NCI-H524 (cell line): ENCODE results near the gene TRPM7.
"Not testable (repeated sequence)": the region's sequence is repeated elsewhere in the genome, so short reads cannot be mapped to it uniquely, and the experiment has no call there.

ENCODE experiments used
- DNase-seq, 2 experiments: peaks; one replicate each; lab custom pipeline; 2025; lab: John Stamatoyannopoulos, UW

Gene TRPM7

GRCh38 chr15:50686469-50687301 lies at the start of gene TRPM7:
Gene TRPM7, minus strand, starts transcription at chr15:50686797. Its CDS starts 264 bp downstream, at chr15:50686533.
- DNase-seq: peak; percentile 78 to 90

GRCh38 chr15:50735156-50735555 lies 48.6 kb upstream of the TRPM7 start:
- no peak for DNase-seq

- DNase-seq: peak in 1 of 2 experiments; percentile 55
These were observed 39.7 kb upstream of the TRPM7 start for GRCh38 chr15:50726315-50726714.

GRCh38 chr15:50718700-50719125 lies 32.1 kb upstream of the TRPM7 start:
- DNase-seq: no peak

- no peak for DNase-seq
These were observed 25.4 kb upstream of the TRPM7 start for GRCh38 chr15:50712018-50712417.

GRCh38 chr15:50710585-50710984 lies 24.0 kb upstream of the TRPM7 start:
- no peak for DNase-seq

GRCh38 chr15:50707878-50708427 lies 21.4 kb upstream of the TRPM7 start:
- no peak for DNase-seq

GRCh38 chr15:50702762-50703334 lies 16.3 kb upstream of the TRPM7 start:
- DNase-seq: no peak

GRCh38 chr15:50698101-50698500 lies 11.5 kb upstream of the TRPM7 start:
- no peak for DNase-seq

GRCh38 chr15:50697109-50697797 lies 10.7 kb upstream of the TRPM7 start:
- DNase-seq: no peak

- not testable (repeated sequence) for DNase-seq
These were observed 8.1 kb upstream of the TRPM7 start for GRCh38 chr15:50694634-50695165.

- DNase-seq: no peak
These were observed 805 bp upstream of the TRPM7 start for GRCh38 chr15:50687302-50687902.

GRCh38 chr15:50685976-50686468 lies 575 bp downstream of the TRPM7 start:
- DNase-seq: peak; percentile 70

GRCh38 chr15:50685191-50685975 lies 1.2 kb downstream of the TRPM7 start:
- no peak for DNase-seq

GRCh38 chr15:50681467-50681866 lies 5.1 kb downstream of the TRPM7 start:
- DNase-seq: no peak

- DNase-seq: no peak
These were observed 9.7 kb downstream of the TRPM7 start for GRCh38 chr15:50676799-50677483.

- DNase-seq: peak in 1 of 2 experiments; percentile 19
These were observed 11.0 kb downstream of the TRPM7 start for GRCh38 chr15:50675535-50676144.

GRCh38 chr15:50670115-50670514 lies 16.5 kb downstream of the TRPM7 start:
- DNase-seq: no peak

- DNase-seq: no peak
These were observed 17.0 kb downstream of the TRPM7 start for GRCh38 chr15:50669611-50670010.

GRCh38 chr15:50665938-50666337 lies 20.7 kb downstream of the TRPM7 start:
- no peak for DNase-seq
